AG04449 (cell line): ENCODE data around the gene DHCR7.
A peak's percentile ranks its signal among the peaks of the same experiment; 100 is the strongest.

ENCODE experiments used
- CTCF ChIA-PET: fragments of 350-600 bp; formaldehyde crosslinking; extraction: SDS; loops from one replicate; lab custom pipeline; 2021; ENCODE audit warnings: antibody characterized with exemption; lab: Yijun Ruan, JAX
- POLR2A ChIA-PET: fragments of 400-600, 350-600 bp; formaldehyde crosslinking; extraction: SDS; loops from one replicate; lab custom pipeline; 2020; ENCODE audit warnings: antibody characterized with exemption, inconsistent platforms; lab: Yijun Ruan, JAX
- DNase-seq: peaks from one replicate; pipeline ENCODE4 v3.0.0-alpha.2; 2010; ENCODE audit warnings: low read depth, low spot score
- H3K4me3 ChIP-seq: 2 replicates; pipeline ENCODE4 v1.5.1; 2011; ENCODE audit warnings: low read depth, mild to moderate bottlenecking, control low read depth, low read length
- CTCF ChIP-seq: IDR thresholded peaks from one replicate; pipeline ENCODE4 v1.5.1; 2011; ENCODE audit warnings: mild to moderate bottlenecking, moderate library complexity, low read length, control low read depth, inconsistent platforms; ENCODE audit not compliant: insufficient read depth; ENCODE audit errors: missing control alignments

Gene DHCR7

GRCh38 chr11:71450939-71451338 lies 2.7 kb upstream of the DHCR7 start:
- POLR2A ChIA-PET, result no interaction called here
- TF ChIP-seq CTCF, result no peak
- DNase-seq, result no peak
- CTCF ChIA-PET, result no interaction called here
- H3K4me3 ChIP-seq, result no peak overlapping the region

- no peak overlapping the region for H3K4me3 ChIP-seq
- ChIA-PET CTCF (no interaction called here), POLR2A (no interaction called here)
- no peak for TF ChIP-seq CTCF
- no peak for DNase-seq
Measured at GRCh38 chr11:71450507-71450906, 2.3 kb upstream of the DHCR7 start.

- no peak for TF ChIP-seq CTCF
- ChIA-PET POLR2A (no interaction called here), CTCF (no interaction called here)
- no peak for DNase-seq
- peak overlapping the region; percentile 98 for H3K4me3 ChIP-seq
Measured at GRCh38 chr11:71449596-71449995, 1.4 kb upstream of the DHCR7 start.

GRCh38 chr11:71447791-71448256 lies 369 bp downstream of the DHCR7 start:
- peak overlapping the region; percentile 97 for H3K4me3 ChIP-seq
- no peak for DNase-seq
- POLR2A ChIA-PET, result interaction anchor here (0.6 to 1.3 kb wide), 2 partner anchors 161 to 1124 kb away, joined by 3 read pairs; no protein-coding TSS in a partner anchor
- CTCF ChIA-PET, result interaction anchor here (0.9 to 1.6 kb wide), 3 partner anchors 9 to 28 kb away, joined by 3 to 5 read pairs (median 3); no protein-coding TSS in a partner anchor
- TF ChIP-seq CTCF, result no peak

- peak overlapping the region; percentile 97 for H3K4me3 ChIP-seq
- no peak for TF ChIP-seq CTCF
- ChIA-PET POLR2A (interaction anchor here (0.6 kb wide), 1 partner anchor 1123 kb away, joined by 3 read pairs; no protein-coding TSS in a partner anchor), CTCF (interaction anchor here (0.5 to 1.6 kb wide), 3 partner anchors 21 to 979 kb away, joined by 3 to 5 read pairs (median 3); no protein-coding TSS in a partner anchor)
- DNase-seq, result no peak
Measured at GRCh38 chr11:71446942-71447688, 1.1 kb downstream of the DHCR7 start.

GRCh38 chr11:71446150-71446549 lies 2.0 kb downstream of the DHCR7 start:
- POLR2A ChIA-PET, result no interaction called here
- DNase-seq, result no peak
- no peak overlapping the region for H3K4me3 ChIP-seq
- CTCF ChIA-PET, result no interaction called here
- no peak for TF ChIP-seq CTCF
